Thyroid gland (tissue), 4 donors: ENCODE data around the gene HDAC7. TPM values are rescaled to one million over a fixed set of nuclear protein-coding genes. Genes with fewer than 3 reads are reported as not detected.

Source experiments
- DNase-seq, 2 donors: peaks; one replicate each; pipeline ENCODE4 v3.0.0-alpha.2; 2019
- H3K27ac ChIP-seq, 3 donors: fragments of 200-600 bp; sonication (generic); 1 replicate in 2 of 3; 2 replicates in 1 of 3; pipeline ENCODE4 v1.5.1; 2016 to 2019; ENCODE audit warnings: mild to moderate bottlenecking in 1 of 3, moderate library complexity in 1 of 3
- H3K27me3 ChIP-seq: fragments of 200-600 bp; sonication (generic); one replicate; pipeline ENCODE4 v1.5.1; 2019
- H3K36me3 ChIP-seq, 2 donors: fragments of 200-600 bp; sonication (generic); one replicate each; pipeline ENCODE4 v1.5.1; 2016 to 2019
- H3K4me1 ChIP-seq, 2 donors: fragments of 200-600 bp; sonication (generic); one replicate each; pipeline ENCODE4 v1.5.1; 2017 to 2019
- H3K4me3 ChIP-seq, 3 donors: fragments of 200-600 bp; sonication (generic); replicated peaks in 1 of 3; 1 replicate in 2 of 3; 2 replicates in 1 of 3; pipeline ENCODE4 v1.5.1; 2016; ENCODE audit warnings: mild to moderate bottlenecking in 1 of 3
- H3K9me3 ChIP-seq: fragments of 200-600 bp; sonication (generic); one replicate; pipeline ENCODE4 v1.5.1; 2017
- POLR2A ChIP-seq, 2 donors: fragments of 450-650 bp; IDR thresholded peaks; one replicate each; pipeline ENCODE4 v1.6.1; 2017; ENCODE audit warnings: antibody characterized with exemption in 2 of 2, mild to moderate bottlenecking in 2 of 2, moderate library complexity in 1 of 2
- WGBS, 2 donors: methylation state at CpG; one replicate each; pipeline ENCODE4 v1.1.5; 2017; 5-methylcytosine and 5-hydroxymethylcytosine counted together
- intact Hi-C: fragments of 100-400 bp; cut with DNase I; formaldehyde crosslinking; loops from one replicate; pipeline ENCODE4 v1.15.1; 2023
- total RNA-seq, 4 donors: library from RNA; depleted of rRNA; stranded (reverse); fragments of >200 nt; gene quantifications; one replicate each; pipeline ENCODE4 v1.2.3, GENCODE V29; 2016
- TF ChIP-seq, protein P1 (sequence below), 6 experiments: fragments of 200-600 bp in 3 of 6; fragments of 450-650 bp in 3 of 6; sonication (generic) in 3 of 6; IDR thresholded peaks; one replicate each; pipeline ENCODE4 v1.5.1; 2016 to 2019; ENCODE audit warnings: antibody characterized with exemption in 6 of 6, mild to moderate bottlenecking in 2 of 6, inconsistent platforms in 1 of 6, moderate library complexity in 1 of 6

The HDAC7 gene
- total RNA-seq, 4 donors from 2014 or later = 44.5 to 61.9 (median 52.6) TPM

GRCh38 chr12:47778881-47779280 lies 40.8 kb downstream of the HDAC7 start:
- no peak for DNase-seq
- Histone ChIP-seq H3K9me3 (no peaks in the 10 kb centered on the region), H3K4me1 (peaks cover 53 to 63% of the 10 kb centered on the region in 2 donors), H3K36me3 (peaks cover 14 to 19% of the 10 kb centered on the region in 2 donors), H3K27me3 (no peaks in the 10 kb centered on the region), H3K27ac (peak overlapping the region in 2 of 3 donors; percentile 7 to 91), H3K4me3 (no peak overlapping the region)
- 50 to 70% methylated on average over 9 to 13 of the region's 14 CpGs for WGBS, 2 donors
- intact Hi-C loops = loop anchor here (2.0 to 5.0 kb wide), 2 partner anchors 37 to 60 kb away; no protein-coding TSS in a partner anchor
- TF ChIP-seq, protein P1, sequence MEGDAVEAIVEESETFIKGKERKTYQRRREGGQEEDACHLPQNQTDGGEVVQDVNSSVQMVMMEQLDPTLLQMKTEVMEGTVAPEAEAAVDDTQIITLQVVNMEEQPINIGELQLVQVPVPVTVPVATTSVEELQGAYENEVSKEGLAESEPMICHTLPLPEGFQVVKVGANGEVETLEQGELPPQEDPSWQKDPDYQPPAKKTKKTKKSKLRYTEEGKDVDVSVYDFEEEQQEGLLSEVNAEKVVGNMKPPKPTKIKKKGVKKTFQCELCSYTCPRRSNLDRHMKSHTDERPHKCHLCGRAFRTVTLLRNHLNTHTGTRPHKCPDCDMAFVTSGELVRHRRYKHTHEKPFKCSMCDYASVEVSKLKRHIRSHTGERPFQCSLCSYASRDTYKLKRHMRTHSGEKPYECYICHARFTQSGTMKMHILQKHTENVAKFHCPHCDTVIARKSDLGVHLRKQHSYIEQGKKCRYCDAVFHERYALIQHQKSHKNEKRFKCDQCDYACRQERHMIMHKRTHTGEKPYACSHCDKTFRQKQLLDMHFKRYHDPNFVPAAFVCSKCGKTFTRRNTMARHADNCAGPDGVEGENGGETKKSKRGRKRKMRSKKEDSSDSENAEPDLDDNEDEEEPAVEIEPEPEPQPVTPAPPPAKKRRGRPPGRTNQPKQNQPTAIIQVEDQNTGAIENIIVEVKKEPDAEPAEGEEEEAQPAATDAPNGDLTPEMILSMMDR (IDR thresholded peaks at IDR 0.05) = no peak

GRCh38 chr12:47777741-47778558 lies 41.8 kb downstream of the HDAC7 start:
- DNase-seq = peak; percentile 56 to 73
- TF ChIP-seq, protein P1 (IDR thresholded peaks at IDR 0.05) = no peak
- no peak for TF ChIP-seq POLR2A (IDR thresholded peaks at IDR 0.05)
- Histone ChIP-seq H3K9me3 (no peaks in the 10 kb centered on the region), H3K36me3 (peaks cover 6 to 10% of the 10 kb centered on the region in 2 donors), H3K4me1 (peaks cover 56 to 64% of the 10 kb centered on the region in 2 donors), H3K27me3 (no peaks in the 10 kb centered on the region), H3K4me3 (no peak overlapping the region), H3K27ac (peak overlapping the region; percentile 91 to 97 (median 94))
- WGBS, 2 donors = 48 to 56% methylated on average over 9 of the region's 9 CpGs
- intact Hi-C loops = loop anchor here (2.0 to 5.0 kb wide), 2 partner anchors 36 to 59 kb away; no protein-coding TSS in a partner anchor

DNA sequence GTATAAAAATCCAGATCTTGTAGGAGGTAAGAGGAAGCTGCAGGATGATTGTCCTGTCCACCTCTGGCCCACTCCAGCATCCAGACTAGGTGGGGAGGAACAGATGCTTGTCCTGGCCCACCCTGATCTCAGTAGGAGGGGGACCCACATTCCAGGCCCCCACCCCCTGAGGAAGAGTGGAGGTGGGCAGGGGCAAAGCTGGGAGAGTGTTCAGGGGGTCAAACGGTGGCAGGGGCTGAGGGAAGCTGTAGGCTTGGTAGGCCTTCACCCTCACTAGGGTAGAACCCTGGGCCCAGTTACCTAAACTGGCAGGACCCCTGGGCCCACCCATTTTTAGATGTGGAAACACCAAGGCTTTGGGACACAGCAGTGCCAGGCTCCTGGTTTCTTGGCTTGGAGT lies 42.6 kb downstream of the HDAC7 start:
- Histone ChIP-seq H3K36me3 (peaks cover under 1 to 5% of the 10 kb centered on the region in 2 donors), H3K4me3 (no peak overlapping the region), H3K9me3 (no peaks in the 10 kb centered on the region), H3K4me1 (peaks cover 61 to 68% of the 10 kb centered on the region in 2 donors), H3K27me3 (no peaks in the 10 kb centered on the region), H3K27ac (peak overlapping the region; percentile 91 to 97 (median 94))
- no peak for DNase-seq
- intact Hi-C loops = loop anchor here (5.0 kb wide), 1 partner anchor 35 kb away; no protein-coding TSS in a partner anchor
- peak in 1 of 2 donors; percentile 41 for TF ChIP-seq POLR2A (IDR thresholded peaks at IDR 0.05)
- TF ChIP-seq, protein P1 (IDR thresholded peaks at IDR 0.05) = no peak
- 19 to 33% methylated on average over 1 of the region's 1 CpG for WGBS, 2 donors

DNA sequence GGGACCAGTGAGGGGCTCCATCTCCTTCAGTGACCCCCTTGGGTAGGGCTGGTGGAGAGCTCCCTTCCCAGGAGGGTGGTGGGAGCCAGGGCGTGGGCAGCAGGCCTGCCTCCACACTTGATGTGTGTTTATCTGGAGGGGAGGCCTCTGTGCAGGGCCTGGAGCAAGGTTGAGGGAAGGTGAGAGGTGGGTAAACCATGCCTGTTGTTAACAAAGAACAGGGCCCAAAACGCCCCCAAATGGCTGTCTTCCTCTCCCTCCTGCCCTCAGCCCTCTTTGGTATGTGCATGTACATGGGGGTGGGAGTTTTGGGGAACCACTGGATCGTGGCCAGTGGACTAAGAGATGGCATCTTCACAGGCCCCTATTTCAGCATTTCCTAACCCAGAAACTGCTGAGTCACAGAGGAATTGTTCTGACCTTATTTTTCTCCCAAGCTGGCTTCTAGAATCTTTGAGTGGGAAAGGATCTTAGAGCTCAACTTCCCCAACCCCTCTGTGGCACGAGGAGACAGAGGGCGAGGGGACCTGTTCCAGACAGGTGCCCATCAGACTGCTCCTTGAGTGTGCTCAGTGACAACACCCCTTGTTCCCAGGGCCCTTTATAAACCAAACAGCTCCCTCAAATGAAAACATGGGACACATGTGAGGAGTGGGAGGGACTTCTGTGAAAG lies 43.1 kb downstream of the HDAC7 start:
- H3K4me3 ChIP-seq = no peak overlapping the region
- TF ChIP-seq, protein P1 (IDR thresholded peaks at IDR 0.05) = no peak
- peak in 1 of 2 donors; percentile 75 for TF ChIP-seq POLR2A (IDR thresholded peaks at IDR 0.05)
- 50% methylated on average over 2 to 5 of the region's 5 CpGs for WGBS, 2 donors
- intact Hi-C loops = loop anchor here (5.0 kb wide), 1 partner anchor 34 kb away; no protein-coding TSS in a partner anchor
- no peaks in the 10 kb centered on the region for H3K27me3 ChIP-seq
- H3K27ac ChIP-seq = peak overlapping the region; percentile 91 to 97 (median 94)
- no peaks in the 10 kb centered on the region for H3K9me3 ChIP-seq
- peaks cover 61 to 66% of the 10 kb centered on the region in 2 donors for H3K4me1 ChIP-seq
- DNase-seq = peak; percentile 77 to 83
- no peaks in the 10 kb centered on the region for H3K36me3 ChIP-seq
